ENCODE data around the gene P3H1. TPM values are rescaled to one million over a fixed set of nuclear protein-coding genes. Genes with fewer than 3 reads are reported as not detected.
"Not testable (repeated sequence)": the region's sequence is repeated elsewhere in the genome, so short reads cannot be mapped to it uniquely, and the experiment has no call there.

P3H1 gene
- total RNA-seq, 1 donor from 2014 or later, result 160 TPM

- no peak for DNase-seq (ENCODE audit: low spot score)
Measured at GRCh38 chr1:42774928-42775526, 8.2 kb upstream of the P3H1 start.

- DNase-seq (ENCODE audit: low spot score), result no peak
Measured at GRCh38 chr1:42773420-42773819, 6.6 kb upstream of the P3H1 start.

GRCh38 chr1:42769811-42770210 is 3.0 kb upstream of the P3H1 start:
- DNase-seq (ENCODE audit: low spot score), result no peak

GRCh38 chr1:42768172-42768571 is 1.3 kb upstream of the P3H1 start:
- DNase-seq (ENCODE audit: low spot score), result no peak

- peak; percentile 23 for DNase-seq (ENCODE audit: low spot score)
Measured at GRCh38 chr1:42767510-42768000, 727 bp upstream of the P3H1 start.

- DNase-seq (ENCODE audit: low spot score), result peak; percentile 77
Measured at GRCh38 chr1:42765832-42766740, 742 bp downstream of the P3H1 start.

GRCh38 chr1:42765269-42765668 is 1.6 kb downstream of the P3H1 start:
- DNase-seq (ENCODE audit: low spot score), result peak; percentile 37

GRCh38 chr1:42762269-42762668 is 4.6 kb downstream of the P3H1 start:
- no peak for DNase-seq (ENCODE audit: low spot score)

- DNase-seq (ENCODE audit: low spot score), result no peak
Measured at GRCh38 chr1:42761567-42761966, 5.3 kb downstream of the P3H1 start.

- DNase-seq (ENCODE audit: low spot score), result no peak
Measured at GRCh38 chr1:42759114-42759513, 7.7 kb downstream of the P3H1 start.

- DNase-seq (ENCODE audit: low spot score), result no peak
Measured at GRCh38 chr1:42758641-42759040, 8.2 kb downstream of the P3H1 start.

GRCh38 chr1:42757892-42758275 is 8.9 kb downstream of the P3H1 start:
- no peak for DNase-seq (ENCODE audit: low spot score)

GRCh38 chr1:42756956-42757891 is 9.6 kb downstream of the P3H1 start:
- DNase-seq (ENCODE audit: low spot score), result peak; percentile 40

GRCh38 chr1:42753070-42753469 is 13.8 kb downstream of the P3H1 start:
- DNase-seq (ENCODE audit: low spot score), result no peak

- DNase-seq (ENCODE audit: low spot score), result no peak
Measured at GRCh38 chr1:42752284-42752683, 14.5 kb downstream of the P3H1 start.

GRCh38 chr1:42751511-42752070 is 15.2 kb downstream of the P3H1 start:
- DNase-seq (ENCODE audit: low spot score), result not testable (repeated sequence)

- DNase-seq (ENCODE audit: low spot score), result no peak
Measured at GRCh38 chr1:42750041-42750440, 16.8 kb downstream of the P3H1 start.

GRCh38 chr1:42748461-42749410 is 18.1 kb downstream of the P3H1 start:
- no peak for DNase-seq (ENCODE audit: low spot score)

- no peak for DNase-seq (ENCODE audit: low spot score)
Measured at GRCh38 chr1:42748021-42748420, 18.8 kb downstream of the P3H1 start.

- no peak for DNase-seq (ENCODE audit: low spot score)
Measured at GRCh38 chr1:42747125-42747524, 19.7 kb downstream of the P3H1 start.
